Smooth muscle cell of the brain vasculature (primary cell): ENCODE results near the gene DNAH14.
"Not testable (repeated sequence)": the region's sequence is repeated elsewhere in the genome, so short reads cannot be mapped to it uniquely, and the experiment has no call there.

ENCODE experiments used
- DNase-seq: peaks from one replicate; pipeline ENCODE4 v3.0.0-alpha.2; 2012; ENCODE audit warnings: low read depth, low spot score

DNAH14 gene

DNA sequence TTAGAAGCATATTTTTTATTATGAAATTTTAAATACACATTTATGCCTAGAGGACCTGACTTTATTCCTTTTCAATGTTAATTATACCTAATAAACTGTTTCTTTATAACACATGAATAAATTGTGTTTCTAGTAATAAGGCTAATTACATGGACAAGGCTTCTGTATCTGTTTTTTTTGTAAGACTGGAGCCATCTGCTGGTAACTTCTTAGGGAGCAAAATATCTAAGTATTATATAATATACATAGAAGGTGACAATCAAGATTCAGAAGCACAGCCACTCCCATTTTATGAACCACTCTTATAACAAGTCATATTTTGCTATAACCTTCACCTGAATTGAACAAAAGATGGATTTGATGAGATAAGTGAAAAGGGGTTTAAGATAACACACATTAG, 414.1 kb downstream of the DNAH14 start:
- no peak for DNase-seq

DNA sequence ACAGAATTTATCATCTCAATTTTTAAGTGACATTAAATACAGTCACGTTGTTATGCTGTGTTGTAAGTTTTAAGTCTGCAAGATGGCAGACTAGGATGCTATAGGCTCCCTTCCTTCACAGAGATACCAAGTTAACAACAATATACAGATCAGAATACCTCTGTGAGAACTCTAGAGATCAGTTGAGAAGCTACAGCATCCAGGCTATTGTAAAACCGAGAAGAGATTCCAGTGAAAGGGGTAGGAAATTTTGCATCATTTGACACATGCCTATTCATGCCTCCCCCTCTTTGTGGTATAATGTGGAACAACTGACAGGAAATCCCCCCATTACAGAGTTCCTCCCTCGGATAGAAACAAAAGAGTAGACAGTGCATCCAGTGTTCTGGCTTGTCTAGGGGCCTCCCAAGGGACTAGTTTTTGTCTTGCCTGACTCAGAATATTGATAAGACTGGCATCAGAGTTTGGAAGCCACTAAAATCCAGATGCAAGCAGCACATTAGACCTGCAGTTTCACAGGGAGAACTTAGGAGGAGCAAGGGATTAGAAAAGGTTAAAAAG, 417.7 kb downstream of the DNAH14 start:
- DNase-seq = no peak

DNA sequence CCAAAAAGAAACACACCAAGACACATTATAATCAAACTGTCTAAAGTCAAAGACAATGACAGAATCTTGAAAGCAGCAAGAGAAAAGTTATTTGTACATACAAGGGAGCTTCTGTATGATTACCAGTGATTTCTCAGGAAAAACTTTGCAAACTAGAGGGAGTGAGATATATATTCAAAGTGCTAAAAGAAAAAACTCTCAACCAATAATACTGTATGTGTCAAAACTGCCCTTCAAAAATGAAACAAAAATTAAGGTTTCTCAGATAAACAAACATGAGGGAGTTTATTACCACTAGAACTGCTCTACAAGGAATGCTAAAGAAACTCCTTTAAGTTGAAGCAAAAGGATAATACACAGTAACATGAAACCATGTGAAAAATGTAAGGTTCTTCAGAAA, 418.9 kb downstream of the DNAH14 start:
- no peak for DNase-seq

DNA sequence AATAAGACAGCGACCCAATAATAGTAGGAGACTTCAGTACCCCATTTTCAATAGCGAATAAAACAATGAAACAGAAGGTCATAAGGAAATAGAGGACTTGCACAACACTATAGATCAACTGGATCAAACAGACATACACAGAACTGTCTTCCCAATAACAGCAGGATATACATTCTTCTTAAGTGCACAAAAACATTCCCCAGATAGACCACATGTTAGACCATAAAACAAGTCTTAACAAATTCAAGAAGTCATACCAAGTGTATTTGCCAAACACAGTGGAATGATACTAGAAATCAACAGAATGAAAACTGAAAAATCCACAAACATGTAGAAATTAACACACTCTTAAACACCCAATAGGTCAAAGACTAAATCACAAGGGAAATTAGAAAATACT, 420.4 kb downstream of the DNAH14 start:
- no peak for DNase-seq

DNA sequence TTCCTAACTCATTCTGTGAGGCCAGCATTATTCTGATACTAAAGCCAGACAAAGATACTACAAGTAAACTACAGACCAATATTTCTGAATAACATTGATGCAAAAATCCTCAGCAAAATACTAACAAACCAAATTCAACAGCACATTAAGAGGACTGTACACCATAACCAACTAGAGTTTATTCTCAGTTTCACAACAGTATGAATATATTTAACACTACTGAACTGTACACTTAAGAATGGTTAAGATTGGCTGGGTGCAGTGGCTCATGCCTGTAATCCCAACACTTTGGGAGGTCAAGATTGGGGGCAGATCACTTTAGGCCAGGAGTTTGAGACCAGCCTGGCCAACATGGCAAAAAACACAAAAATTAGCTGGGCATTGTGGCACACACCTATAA, 421.4 kb downstream of the DNAH14 start:
- DNase-seq = no peak

DNA sequence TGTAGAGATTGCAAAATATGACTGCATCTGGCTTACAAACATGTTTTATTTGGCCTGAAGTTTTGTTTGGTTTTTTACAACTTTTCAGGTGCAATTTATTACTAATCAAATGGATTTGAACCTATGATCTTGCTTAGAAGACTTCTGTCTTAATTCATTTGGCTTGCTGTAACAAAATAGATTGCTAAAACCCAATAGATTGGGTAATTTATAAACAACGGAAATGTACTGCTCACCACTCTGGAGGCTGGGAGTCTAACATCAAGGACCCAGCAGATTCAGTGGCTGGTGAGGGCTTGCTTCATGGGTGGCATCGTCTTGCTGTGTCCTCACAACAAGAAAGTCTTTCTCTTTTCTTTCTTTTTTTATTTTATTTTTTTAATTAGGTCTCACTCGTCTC, 425.4 kb downstream of the DNAH14 start:
- DNase-seq = no peak

DNA sequence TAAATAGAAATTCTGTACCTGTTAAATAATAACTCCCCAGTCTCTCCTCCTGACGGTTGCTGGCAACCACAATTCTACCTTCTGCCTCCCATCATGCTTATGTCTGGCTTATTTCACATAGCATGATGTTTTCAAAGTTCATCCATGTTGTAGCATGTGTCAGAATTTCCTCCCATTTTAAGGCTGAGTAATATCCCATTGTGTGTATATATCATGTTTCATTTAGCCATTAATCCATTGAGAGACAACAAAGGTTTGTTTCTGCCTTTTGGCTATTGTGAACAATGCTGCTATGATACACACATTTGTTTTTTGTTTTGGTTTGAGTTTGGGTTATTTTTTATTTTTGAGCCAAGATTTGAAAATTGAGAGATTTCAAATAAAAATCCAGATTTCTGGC, 426.4 kb downstream of the DNAH14 start:
- DNase-seq = no peak

DNA sequence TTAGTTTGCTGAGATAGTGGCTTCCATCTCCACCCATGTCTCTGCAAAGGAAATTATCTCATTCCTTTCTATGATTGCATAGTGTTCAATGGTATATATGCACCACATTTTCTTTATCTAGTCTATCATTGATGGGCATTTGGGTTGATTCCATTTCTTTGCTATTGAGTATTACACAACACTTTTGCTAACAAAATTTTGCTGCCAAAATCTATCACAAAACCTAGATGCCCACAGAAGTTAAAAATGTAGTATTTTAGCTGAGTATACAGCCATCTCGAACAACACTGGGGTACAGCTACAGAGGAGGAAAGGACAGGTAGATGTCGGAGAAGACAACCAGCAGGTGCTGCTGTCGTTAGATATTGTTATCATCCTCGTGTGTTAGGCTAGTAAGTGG, 430.6 kb downstream of the DNAH14 start:
- DNase-seq = no peak

DNA sequence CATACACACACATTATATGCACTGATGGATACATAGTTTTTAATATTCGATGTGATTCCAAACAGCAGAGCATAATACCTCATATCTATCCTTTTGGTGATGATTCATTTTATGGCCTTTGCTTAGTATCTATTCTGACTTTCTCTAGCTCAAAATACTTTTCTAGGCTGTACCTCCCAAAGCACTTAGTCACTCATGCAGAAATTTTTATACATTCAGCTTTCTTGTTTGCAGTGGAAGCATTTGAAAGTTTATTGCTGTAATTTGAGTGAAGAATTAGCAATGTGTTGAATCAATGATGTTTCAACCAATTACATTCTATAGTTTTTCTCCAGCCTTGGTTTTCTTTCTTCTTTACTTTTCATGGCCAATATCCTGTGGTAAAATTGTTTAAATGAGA, 431.7 kb downstream of the DNAH14 start:
- no peak for DNase-seq

DNA sequence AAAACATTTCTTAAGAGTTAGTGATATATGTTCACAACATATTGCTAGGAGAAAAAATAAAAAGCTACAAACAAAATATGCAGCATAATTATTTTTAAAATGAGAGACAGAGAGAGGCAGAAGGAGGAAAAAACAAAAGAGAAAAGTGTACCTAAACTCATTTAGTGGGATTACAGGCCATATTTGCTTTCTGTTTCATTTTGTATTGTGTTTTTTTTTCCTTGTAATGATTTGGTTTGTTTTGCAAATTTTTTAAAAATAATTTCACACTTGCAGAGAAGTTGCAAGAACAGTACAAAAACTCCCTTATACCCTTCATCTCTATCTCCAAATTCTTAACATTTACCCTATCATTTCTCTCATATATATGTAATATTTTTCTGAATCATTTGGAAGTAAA, 433.3 kb downstream of the DNAH14 start:
- no peak for DNase-seq

DNA sequence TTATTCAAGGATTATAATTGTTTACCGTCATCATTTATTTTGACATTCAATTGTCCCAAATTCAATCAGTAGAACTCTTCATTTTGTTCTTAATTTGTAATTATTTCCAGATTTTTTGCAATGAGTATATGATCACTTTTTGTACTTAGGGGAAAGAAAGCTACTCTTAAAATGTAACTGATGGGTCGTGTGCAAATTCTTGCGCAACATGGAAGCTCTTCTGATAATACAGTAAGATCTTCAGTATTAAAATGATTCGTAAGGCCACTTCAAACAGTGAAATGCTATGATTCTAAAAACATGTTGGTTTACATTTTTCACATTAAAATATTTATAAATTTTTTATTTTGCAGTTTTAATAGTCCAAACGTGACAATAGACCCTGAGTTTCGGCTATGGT, 435.0 kb downstream of the DNAH14 start:
- no peak for DNase-seq

DNA sequence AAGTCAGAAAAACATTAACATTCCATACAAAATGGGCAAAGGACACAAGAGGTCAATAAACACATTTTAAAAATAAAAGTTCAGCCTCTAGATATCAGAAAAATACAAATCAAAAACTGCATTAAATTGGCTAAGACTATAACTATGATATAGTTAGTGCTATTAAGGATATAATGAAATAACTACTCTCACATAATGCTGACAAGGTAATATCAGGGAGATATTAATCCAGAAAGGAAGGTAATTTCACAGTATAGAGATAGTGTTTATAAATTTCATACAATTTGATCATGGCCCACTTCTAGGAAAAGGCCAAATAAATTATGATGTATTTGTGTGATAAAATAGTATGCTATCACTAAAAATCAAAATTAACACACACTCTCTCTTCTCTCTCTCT, 436.5 kb downstream of the DNAH14 start:
- DNase-seq = no peak

DNA sequence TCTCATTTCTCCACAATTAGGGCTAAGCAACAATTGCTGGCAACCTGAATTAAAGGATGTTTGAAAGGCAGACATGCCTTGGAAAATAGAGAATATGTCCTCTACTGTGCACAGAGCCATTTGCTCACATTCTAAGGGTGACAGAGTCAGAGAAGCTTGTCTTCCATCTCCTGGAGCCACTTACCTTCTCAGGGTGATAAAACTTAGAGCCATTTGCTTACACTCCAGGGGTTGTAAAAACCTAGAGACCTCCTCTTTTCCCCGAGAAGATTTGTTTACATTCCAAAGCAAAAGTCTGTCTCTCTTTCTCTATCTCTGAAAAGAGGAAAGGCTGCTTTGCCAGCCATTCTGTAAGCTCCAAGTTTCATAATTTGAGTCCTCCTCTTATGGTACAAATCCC, 437.1 kb downstream of the DNAH14 start:
- DNase-seq = no peak

DNA sequence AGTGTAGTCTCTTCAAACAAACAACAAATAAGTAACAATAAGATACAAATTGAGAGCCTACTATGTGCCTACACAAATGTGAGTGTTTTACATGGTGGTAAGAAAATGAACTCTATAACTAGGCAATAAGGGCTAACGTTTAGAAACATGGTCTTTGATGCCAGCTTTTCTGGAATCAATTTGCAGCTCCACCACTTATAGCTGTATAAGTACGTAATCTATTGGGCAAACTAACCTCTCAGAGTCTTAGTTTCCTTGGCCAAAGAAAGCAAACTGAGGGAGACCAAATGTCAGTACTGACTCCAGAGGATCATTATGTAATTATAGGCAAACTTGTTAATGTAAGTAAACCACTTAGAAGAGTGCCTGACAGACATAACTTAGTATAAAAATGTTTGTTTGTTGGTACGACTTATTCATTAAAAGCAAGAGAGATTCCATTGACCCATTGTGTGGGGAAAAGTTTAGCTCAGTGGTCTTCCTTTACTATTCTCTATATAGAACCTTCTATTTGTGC, 438.6 kb downstream of the DNAH14 start:
- DNase-seq = no peak

DNA sequence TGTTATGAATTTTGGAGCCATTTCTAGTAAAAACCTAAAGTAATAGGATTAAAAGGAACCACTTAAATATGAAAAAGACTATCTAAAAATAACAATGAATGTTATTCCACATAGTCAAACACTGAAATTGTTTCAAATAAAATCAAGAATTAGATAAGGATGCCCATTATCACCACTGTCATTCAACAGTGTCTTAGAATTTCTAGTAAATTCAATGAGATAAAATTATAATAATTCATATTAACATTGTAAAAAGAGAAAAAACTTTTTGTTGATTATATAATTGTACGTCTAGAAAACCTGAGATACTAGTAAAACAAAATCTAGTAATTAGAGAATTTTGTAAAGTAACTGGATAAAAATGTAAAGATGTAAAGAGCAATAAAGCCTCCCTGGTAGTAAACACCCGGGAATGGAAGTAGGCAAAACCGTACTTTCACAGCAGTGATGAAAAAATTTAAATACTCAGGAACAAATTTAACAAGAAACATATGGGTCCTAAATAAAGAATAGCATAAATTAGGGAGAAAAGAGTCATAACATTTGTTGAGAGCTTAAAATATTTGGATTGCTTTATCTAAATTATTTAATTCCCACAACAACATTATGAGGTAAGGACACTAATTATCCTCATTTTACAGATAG, 442.0 kb downstream of the DNAH14 start:
- DNase-seq = no peak

DNA sequence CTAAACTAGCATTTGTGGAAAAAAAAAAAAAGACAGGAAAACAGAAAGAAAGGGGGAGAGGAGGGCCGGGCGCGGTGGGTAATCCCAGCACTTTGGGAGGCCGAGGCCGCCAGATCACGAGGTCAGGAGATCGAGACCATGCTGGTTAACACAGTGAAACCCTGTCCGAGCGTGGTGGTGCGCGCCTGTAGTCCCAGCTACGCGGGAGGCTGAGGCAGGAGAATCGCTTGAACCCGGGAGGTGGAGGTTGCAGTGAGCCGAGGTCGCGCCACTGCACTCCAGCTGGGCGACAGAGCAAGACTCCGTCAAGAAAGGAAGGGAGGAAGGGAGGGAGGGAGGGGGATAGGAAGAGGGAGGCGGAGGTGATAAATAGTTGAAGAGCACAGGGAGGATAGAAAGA, 443.7 kb downstream of the DNAH14 start:
- DNase-seq = no peak

DNA sequence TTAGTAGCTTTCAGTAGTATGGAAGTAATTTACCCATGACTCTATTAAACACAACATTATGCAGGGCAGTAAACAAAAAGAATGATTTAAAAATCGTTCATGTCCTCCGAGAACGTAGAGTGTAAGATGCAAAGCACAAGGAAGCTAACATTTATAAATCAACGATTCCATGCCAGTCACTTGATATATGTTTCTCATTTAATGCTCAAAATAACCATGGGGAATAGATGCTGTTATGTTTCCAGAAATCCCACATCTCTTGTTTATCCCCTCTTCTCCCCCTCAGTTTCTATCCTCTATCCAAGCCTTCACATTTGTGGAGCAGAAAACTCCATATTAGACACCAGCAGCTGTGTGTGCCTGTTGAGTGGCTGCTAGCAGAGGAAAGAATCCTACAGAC, 445.5 kb downstream of the DNAH14 start:
- no peak for DNase-seq

DNA sequence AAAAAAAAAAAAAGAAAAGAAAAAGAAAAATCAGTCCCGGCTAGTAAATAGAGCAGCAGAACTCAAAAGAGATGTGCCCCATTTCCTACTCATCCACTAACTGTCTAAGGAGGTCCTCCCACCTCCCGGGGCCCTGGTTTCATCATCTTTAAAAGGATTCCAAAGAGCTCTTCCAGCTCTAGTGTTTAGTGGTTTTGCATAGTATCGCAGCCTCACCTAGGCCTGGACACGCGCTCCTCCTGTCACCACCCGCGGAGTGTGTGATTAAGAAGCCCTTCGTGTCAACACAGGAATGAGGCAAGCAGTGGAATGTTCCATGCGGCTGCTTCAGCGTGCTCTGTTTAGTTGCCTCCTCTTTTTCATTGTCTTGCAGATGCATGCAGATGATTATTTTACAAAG, 449.4 kb downstream of the DNAH14 start:
- DNase-seq = no peak

DNA sequence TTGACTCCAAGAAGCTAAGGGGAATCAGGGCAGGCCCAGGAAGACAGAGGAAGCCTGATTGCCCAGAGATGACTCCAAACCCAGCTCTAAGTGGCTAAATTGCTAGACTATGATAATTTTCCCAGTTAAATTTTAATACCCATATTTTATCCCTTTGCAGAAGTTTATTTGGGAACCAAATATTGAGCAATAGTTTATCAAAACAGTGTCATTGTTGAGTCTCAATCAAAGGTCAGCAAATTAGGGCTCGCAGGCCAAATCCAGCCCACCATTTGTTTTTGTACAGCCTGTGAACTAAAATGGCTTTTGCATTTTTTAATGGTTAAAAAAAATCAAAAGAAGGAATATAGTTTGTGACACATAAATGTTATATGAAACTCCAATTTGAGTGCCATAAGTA, 451.2 kb downstream of the DNAH14 start:
- no peak for DNase-seq

DNA sequence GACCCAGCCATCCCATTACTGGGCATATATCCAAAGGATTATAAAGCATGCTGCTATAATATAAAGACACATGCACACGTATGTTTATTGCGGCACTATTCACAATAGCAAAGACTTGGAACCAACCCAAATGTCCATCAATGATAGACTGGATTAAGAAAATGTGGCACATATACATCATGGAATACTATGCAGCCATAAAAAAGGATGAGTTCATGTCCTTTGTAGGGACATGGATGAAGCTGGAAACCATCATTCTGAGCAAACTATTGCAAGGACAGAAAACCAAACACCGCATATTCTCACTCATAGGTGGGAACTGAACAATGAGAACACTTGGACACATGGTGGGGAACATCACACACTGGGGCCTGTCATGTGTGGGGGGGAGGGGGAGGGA, 457.4 kb downstream of the DNAH14 start:
- not testable (repeated sequence) for DNase-seq

DNA sequence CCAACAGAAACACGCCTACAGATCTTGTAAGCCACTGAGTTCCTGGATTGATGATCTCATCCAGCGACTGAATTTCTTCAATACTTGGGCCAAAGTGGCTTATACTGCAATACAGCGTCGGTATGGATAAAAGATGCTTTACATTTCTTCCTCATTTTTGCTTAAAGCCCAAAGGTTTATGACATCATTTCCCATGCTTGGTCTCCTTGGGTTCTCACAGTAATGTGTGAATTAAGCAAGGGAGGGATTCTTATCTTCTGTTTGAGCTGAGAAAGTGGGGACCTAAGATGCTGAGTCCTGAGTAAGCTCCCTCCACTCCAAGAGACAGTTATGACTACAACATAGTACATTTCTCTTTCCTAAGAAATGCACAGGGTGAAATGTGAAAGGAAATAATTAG, 458.9 kb downstream of the DNAH14 start:
- no peak for DNase-seq

DNA sequence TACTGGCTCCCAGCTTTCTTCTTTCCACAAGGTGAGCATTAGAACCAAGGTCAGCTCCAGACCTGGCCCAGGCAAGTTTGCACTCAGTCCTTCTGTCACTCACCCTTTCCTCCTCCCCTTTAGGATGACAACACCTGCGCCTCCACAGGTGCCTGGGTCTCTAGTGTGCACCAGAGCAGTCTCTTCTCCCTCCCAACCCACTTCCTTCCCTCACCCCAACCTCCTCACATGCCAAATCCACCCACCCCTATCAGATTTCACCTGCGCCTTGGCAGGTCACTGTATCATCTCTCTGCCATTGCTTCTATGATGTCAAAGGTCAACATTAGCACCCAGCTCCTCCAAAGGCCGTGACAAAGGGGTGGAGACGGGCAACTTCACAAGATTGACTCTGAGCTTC, 460.4 kb downstream of the DNAH14 start:
- DNase-seq = no peak

DNA sequence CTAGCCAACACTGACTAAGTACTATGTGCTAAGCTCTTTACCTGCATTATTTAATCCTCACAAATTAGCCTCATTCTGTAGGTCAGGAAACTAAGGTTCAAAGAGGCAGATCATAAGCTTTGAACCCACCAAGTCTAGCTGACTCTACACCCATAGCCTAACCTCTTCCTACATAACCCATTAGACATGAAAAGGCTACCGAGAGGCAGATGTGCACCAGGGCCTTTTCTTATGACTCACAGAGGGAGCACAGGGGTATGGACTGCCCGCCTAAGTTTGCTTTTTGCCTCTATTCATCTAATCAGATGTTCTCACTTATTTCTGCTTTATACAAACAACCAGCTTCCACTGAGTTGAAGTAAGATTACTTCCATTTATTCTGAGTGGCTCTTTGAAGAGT, 466.9 kb downstream of the DNAH14 start:
- DNase-seq = no peak

DNA sequence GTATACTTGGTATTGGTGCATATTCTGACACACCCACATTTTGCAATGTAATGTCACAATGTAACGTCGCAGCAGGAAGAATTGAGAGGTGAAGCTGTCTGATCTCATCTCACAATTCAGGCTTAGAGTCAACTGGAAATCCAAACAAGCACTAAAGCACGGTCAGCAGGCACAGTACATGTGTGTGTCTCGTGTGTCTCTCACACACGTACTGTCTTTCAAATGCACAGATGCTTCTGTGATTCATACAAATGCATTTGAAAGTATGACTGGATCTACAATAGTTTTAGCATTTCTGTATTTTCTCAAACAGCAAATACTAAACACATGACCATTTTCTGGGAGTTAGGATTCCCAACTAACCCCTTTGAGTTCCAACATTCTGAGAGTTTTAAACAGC, 471.5 kb downstream of the DNAH14 start:
- no peak for DNase-seq
